Pancreas (tissue), 10 donors: ENCODE results near the gene CDH18. TPM values are rescaled to one million over a fixed set of nuclear protein-coding genes. Genes with fewer than 3 reads are reported as not detected.

ENCODE experiments used
- ATAC-seq, 4 donors: fragments of 200-7000 bp; cut with Tn5 transposase; one replicate each; pipeline versions ENCODE4 v1.8.0 to v1.9.1; 2020; ENCODE audit warnings: mild to moderate bottlenecking in 4 of 4, moderate library complexity in 4 of 4
- DNase-seq, 6 donors: peaks; one replicate each; pipeline ENCODE4 v3.0.0-alpha.2; 2020
- FAIRE-seq: peaks from 2 replicates; lab custom pipeline; 2012; peaks lifted over from hg19 to GRCh38; lab: Jason Lieb, UNC
- H3K27ac ChIP-seq, 4 donors: fragments of 200-600 bp; sonication (generic); 1 replicate in 3 of 4; 2 replicates in 1 of 4; pipeline versions ENCODE4 v1.5.0 to v1.8.0; 2020
- H3K27me3 ChIP-seq, 4 donors: fragments of 200-600 bp; one replicate each; pipeline ENCODE4 v1.8.0; 2021
- H3K36me3 ChIP-seq, 3 donors: fragments of 200-600 bp; sonication (generic) in 1 of 3; one replicate each; pipeline versions ENCODE4 v1.5.0 to v1.8.0; 2020 to 2021
- H3K4me1 ChIP-seq, 3 donors: fragments of 200-600 bp; one replicate each; pipeline ENCODE4 v1.8.0; 2021
- H3K4me3 ChIP-seq, 4 donors: fragments of 200-600 bp; sonication (generic) in 2 of 4; one replicate each; pipeline versions ENCODE4 v1.5.0 to v1.8.0; 2020 to 2021
- H3K9me3 ChIP-seq, 4 donors: fragments of 200-600 bp; one replicate each; pipeline ENCODE4 v1.8.0; 2021
- CTCF ChIP-seq, 4 donors: fragments of 200-600 bp; sonication (generic) in 3 of 4; IDR thresholded peaks; one replicate each; pipeline versions ENCODE4 v1.5.0 to v1.8.0; 2021; ENCODE audit warnings: antibody characterized with exemption in 4 of 4
- WGBS, 2 donors: extraction: QIAGEN DNeasy Blood & Tissue Kit; methylation state at CpG; one replicate each; pipeline ENCODE4 v1.1.7; 2013; 5-methylcytosine and 5-hydroxymethylcytosine counted together
- intact Hi-C, 3 donors: fragments of 100-400 bp; cut with DNase I; formaldehyde crosslinking; loops; one replicate each; pipeline versions ENCODE4 v1.11.1 to v1.14.2; 2022
- polyA plus RNA-seq, 2 donors: library from polyadenylated mRNA; stranded (reverse); fragments of 200-250 nt; gene quantifications; one replicate each; pipeline ENCODE4 v1.2.3, GENCODE V29; 2013
- total RNA-seq, 6 donors: library from RNA; stranded (reverse); fragmentation: NEBNext Ultra II Directional in 4 of 6; extraction: Animal tissue kit (Norgen Biotek cat#: 25700) in 4 of 6; gene quantifications; one replicate each; pipeline versions ENCODE4 v1.2.1 to v1.2.4, GENCODE V29; 2021 to 2023
- donor health status: healthy with polysubstance abuse.
- donor health status: DM: no; HTN: no; CAD: no; lungs with moderate emphysema.
- donor health status: DM: no; HTN: no; CAD: no.
- donor health status: control.
- donor health status: control.
- donor health status: Bipolar disorder and iron deficiency.
- donor health status: DM: yes; HTN: yes; CAD: no.
- donor health status: DM: no; HTN: no; CAD: no.
- donor health status: DM: no; HTN: no; CAD: no.
- donor health status: DM: yes; HTN: yes; CAD: no.

CDH18 gene
- total and polyA plus RNA-seq, 8 donors: 0.09 to 0.80 (median 0.27) TPM

GRCh38 chr5:19531374-19531952 lies 456.5 kb downstream of the CDH18 start:
- ATAC-seq: peak; percentile 60 to 90 (median 72)
- Histone ChIP-seq H3K4me1 (peaks cover 0 to 3% (median 0%) of the 10 kb centered on the region in 3 donors), H3K27ac (no peak overlapping the region), H3K36me3 (no peaks in the 10 kb centered on the region), H3K27me3 (no peaks in the 10 kb centered on the region), H3K4me3 (no peak overlapping the region), H3K9me3 (no peaks in the 10 kb centered on the region)
- FAIRE-seq: no peak
- intact Hi-C loops: no loop called here
- 29 to 38% methylated on average over 8 of the region's 8 CpGs for WGBS, 2 donors
- TF ChIP-seq CTCF (IDR thresholded peaks at IDR 0.05): no peak
- DNase-seq: peak in 2 of 6 donors; percentile 3 to 51

DNA sequence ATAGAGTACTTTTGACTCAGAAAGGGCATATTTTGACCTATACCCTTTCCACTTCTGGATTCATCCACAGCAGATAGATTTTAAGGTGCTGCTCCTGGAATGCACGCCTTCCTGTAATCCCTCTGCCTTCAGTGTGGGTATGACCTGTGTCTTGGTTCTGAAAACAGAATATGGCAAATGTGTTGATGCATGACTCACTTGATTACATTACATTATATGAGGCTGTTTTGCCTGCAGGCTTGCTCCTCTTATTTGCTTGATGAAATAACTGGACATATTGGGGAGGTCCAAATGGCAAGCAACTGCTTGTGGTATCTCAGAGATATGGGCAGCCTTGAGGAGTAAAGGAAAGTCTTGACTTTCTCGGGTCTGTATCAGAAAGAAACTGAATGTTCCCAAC lies 468.6 kb downstream of the CDH18 start:
- H3K4me3 ChIP-seq: no peak overlapping the region
- FAIRE-seq: no peak
- ATAC-seq: no peak
- 56 to 73% methylated on average over 2 of the region's 2 CpGs for WGBS, 2 donors
- no peaks in the 10 kb centered on the region for H3K27me3 ChIP-seq
- no peak for TF ChIP-seq CTCF (IDR thresholded peaks at IDR 0.05)
- H3K4me1 ChIP-seq: no peaks in the 10 kb centered on the region
- DNase-seq: no peak
- H3K36me3 ChIP-seq: no peaks in the 10 kb centered on the region
- intact Hi-C loops: no loop called here
- H3K27ac ChIP-seq: no peak overlapping the region
- no peaks in the 10 kb centered on the region for H3K9me3 ChIP-seq

DNA sequence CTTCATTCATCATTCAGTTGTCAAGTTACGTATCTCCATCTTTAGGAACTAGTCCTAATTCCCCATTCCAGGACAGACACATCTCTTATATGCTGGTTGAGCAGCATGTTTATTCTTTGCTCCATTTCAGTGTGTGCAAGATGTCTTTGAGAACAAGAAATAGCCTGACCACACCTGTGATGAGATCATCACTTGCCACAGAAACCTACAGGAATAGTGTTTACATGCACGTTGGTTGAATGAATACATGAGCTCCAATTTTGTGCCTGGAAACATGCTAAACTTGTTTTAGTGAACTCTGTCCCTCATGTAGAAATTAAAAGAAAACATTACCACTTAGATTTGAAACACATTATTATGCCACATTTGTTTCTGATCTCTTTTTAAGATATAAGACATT lies 489.1 kb downstream of the CDH18 start:
- no peak overlapping the region for H3K27ac ChIP-seq
- DNase-seq (no peak), ATAC-seq (no peak), FAIRE-seq (no peak)
- 80 to 88% methylated on average over 2 of the region's 2 CpGs for WGBS, 2 donors
- no peaks in the 10 kb centered on the region for H3K4me1 ChIP-seq
- H3K9me3 ChIP-seq: no peaks in the 10 kb centered on the region
- H3K4me3 ChIP-seq: no peak overlapping the region
- no peak for TF ChIP-seq CTCF (IDR thresholded peaks at IDR 0.05)
- no peaks in the 10 kb centered on the region for H3K36me3 ChIP-seq
- H3K27me3 ChIP-seq: no peaks in the 10 kb centered on the region
- intact Hi-C loops: no loop called here

DNA sequence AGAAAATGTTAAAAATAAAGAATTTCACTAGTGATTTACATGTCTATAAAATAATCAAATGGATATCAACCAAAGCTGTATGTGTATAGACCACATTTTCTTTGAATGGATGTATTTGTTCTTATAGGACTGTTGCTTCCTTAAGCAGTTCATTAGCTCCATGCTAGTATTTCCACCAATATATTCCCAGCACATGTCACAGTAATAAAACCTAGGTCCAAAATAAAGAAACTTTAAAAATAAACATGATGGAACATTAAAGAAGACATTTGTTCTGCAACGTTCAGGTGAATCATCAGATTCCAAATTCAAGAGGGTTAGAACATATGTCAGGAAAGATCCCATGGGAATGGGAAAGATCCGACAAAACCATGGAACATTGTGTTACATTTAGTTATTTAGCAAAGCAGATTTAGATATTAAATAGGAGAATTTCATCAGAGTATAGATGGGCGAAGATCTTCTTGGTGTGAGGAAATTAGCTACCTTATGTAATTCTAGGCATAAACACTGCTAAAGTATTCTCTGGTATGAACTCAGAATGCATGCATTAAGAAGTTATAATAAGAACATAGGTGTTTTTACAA lies 490.7 kb downstream of the CDH18 start:
- intact Hi-C loops: no loop called here
- WGBS, 2 donors: 63 to 88% methylated on average over 3 of the region's 3 CpGs
- ATAC-seq (no peak), DNase-seq (no peak), FAIRE-seq (no peak)
- Histone ChIP-seq H3K27ac (no peak overlapping the region), H3K36me3 (no peaks in the 10 kb centered on the region), H3K27me3 (no peaks in the 10 kb centered on the region), H3K4me3 (no peak overlapping the region), H3K9me3 (no peaks in the 10 kb centered on the region), H3K4me1 (no peaks in the 10 kb centered on the region)
- TF ChIP-seq CTCF (IDR thresholded peaks at IDR 0.05): no peak

DNA sequence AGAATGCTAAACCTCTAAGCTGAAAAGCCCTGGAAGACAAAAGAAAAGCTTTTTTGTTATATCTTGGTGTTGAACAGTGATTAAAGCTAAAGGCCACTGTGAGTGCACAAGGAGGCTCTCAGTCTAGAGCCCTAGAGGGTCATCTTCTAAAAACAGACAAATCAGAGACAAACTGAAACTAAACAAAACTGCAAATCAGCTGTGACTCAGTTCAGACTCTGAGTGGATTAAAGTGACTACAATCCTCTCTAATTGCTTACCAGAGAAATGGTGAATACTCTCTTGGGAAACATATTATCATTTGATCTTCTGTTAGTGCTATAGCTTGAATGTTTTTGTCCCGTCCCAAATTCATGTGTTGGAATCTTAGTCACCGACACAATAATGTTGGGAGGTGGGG lies 491.9 kb downstream of the CDH18 start:
- WGBS, 2 donors: 87 to 93% methylated on average over 2 of the region's 2 CpGs
- H3K27ac ChIP-seq: no peak overlapping the region
- DNase-seq (no peak), ATAC-seq (no peak), FAIRE-seq (no peak)
- no peaks in the 10 kb centered on the region for H3K9me3 ChIP-seq
- H3K36me3 ChIP-seq: no peaks in the 10 kb centered on the region
- H3K4me3 ChIP-seq: no peak overlapping the region
- intact Hi-C loops: no loop called here
- H3K4me1 ChIP-seq: no peaks in the 10 kb centered on the region
- no peaks in the 10 kb centered on the region for H3K27me3 ChIP-seq
- TF ChIP-seq CTCF (IDR thresholded peaks at IDR 0.05): no peak
